ENCODE data around the gene LTK. TPM values are rescaled to one million over a fixed set of nuclear protein-coding genes. Genes with fewer than 3 reads are reported as not detected.

Gene LTK
- total RNA-seq, 2 donors from 2014 or later = 0.50 to 0.68 TPM

Other genes with a start within 250 kb of the LTK start
- under 1 TPM; 0.21 to 0.41 TPM for gene OIP5, start 181.2 kb downstream of the LTK start, total RNA-seq
- 1 to 10 TPM; 1.1 to 4.6 TPM for gene NUSAP1, start 180.9 kb downstream of the LTK start, total RNA-seq
- 10 to 100 TPM; 23.2 to 34.8 TPM for gene NDUFAF1, start 111.3 kb downstream of the LTK start, total RNA-seq
- 10 to 100 TPM; 18.2 to 23.5 TPM for gene RTF1, start 96.7 kb downstream of the LTK start, total RNA-seq
- gene ITPKA, start 20.0 kb downstream of the LTK start, total RNA-seq = 1 to 10 TPM in 1 of 2 donors, under 1 TPM in 1; 0.71 to 1.6 TPM
- gene RPAP1, start 30.4 kb upstream of the LTK start, total RNA-seq = 10 to 100 TPM; 18.3 to 20.1 TPM
- gene TYRO3, start 45.4 kb upstream of the LTK start, total RNA-seq = 10 to 100 TPM in 1 of 2 donors, 1 to 10 TPM in 1; 9.1 to 21.0 TPM
- 10 to 100 TPM; 31.6 to 32.0 TPM for gene MGA, start 146.6 kb upstream of the LTK start, total RNA-seq

All from left cardiac atrium (tissue), 2 donors.